GM19372 (cell line): Measurements from ENCODE around the gene MOGAT2.

ENCODE experiments used
- ATAC-seq: cut with Tn5 transposase; IDR thresholded peaks from one replicate; pipeline ENCODE4 v1.9.1; 2021; ENCODE audit warnings: mild to moderate bottlenecking, low read depth, moderate library complexity; ENCODE audit not compliant: unreplicated experiment

The MOGAT2 gene

DNA sequence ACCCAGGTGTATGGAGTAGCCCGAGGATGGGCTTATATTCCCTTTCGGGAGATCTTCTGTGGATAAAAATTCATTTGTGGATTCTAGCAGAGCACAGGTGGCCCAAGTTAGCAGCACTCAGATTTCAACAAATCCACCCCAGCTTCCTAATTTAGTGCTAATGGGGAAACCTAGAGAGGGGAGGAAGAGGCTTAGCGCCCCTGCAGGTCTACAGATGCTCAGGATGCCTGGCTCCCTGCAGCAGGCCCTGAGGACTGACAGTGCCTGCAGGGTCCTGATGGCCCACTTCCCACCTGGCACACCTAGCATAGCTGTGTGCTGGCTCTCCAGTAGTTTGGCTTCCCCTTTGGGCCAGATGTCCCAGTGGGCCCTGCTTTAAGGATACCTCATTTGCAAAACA is 57.4 kb downstream of the MOGAT2 start:
- ATAC-seq, result no peak

- no peak for ATAC-seq
These were observed 58.9 kb downstream of the MOGAT2 start for GRCh38 chr11:75776546-75776945.

DNA sequence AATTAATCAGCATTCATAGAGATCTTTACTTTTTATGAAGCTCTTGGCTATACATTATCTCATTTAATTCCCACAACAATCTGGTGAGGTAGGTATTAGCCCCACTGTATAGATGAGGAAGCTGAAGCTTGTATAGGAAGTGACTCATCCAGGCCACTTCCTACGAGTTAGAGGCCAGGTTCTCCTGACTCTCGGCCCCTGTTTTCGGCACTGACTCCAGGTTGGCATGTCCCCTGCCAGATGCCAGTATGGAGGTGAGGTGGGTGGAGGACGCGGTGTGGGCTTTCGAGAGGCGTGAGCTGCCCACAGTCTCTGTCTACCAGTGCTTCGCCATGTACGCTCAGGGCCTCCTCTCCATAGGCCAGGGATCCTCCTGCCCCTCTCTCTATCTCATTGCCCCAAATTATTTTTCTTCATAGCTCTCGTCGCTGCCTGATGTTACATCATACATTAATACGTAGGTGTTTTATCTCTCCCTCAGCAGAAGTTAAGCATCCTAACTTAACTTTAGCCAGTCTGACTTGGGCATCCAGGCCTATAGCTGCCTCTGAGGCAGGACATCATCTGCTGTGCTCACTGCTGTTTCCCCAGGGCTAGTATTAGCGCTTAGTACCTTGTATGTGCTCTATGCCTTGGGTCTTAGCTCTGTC is 59.9 kb downstream of the MOGAT2 start:
- no peak for ATAC-seq

DNA sequence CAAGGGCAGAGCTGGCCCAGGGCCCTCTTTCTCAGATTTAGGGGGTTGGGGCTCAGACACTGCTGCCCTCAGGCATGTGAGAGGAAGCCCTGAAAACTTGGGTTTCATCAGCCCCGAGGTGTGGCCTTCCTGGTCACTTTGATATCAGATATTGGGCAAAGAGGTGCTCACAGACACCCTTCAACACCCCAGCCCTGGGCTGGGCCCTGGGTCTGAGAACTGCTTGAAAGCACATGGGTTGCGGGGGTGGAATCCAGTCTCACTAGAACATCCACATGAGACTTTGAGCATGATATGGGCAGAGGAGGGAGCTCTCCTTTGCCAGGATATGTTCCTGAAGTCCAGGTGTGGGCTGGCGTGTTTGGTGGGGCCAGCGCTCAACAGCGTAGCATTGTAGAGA is 61.3 kb downstream of the MOGAT2 start:
- no peak for ATAC-seq

DNA sequence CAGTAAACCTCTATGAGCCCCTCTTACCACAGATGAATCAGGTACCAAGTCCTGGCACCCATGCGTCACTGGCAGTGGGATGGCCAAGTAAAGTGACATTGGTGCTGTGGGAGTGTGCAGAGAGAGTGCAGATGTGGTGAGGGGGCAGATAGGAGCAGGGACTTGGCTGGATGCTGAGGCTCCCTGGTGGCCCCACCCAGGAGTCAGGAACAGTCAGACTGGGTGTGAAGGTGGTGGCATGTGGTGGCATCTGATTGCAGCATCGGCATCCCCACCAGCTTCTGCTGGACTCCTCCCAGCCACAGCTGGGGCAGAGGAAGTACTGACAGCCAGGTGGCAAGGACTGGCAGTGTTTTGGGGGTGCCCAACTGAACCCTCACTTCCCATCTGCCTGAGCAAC is 62.3 kb downstream of the MOGAT2 start:
- no peak for ATAC-seq

DNA sequence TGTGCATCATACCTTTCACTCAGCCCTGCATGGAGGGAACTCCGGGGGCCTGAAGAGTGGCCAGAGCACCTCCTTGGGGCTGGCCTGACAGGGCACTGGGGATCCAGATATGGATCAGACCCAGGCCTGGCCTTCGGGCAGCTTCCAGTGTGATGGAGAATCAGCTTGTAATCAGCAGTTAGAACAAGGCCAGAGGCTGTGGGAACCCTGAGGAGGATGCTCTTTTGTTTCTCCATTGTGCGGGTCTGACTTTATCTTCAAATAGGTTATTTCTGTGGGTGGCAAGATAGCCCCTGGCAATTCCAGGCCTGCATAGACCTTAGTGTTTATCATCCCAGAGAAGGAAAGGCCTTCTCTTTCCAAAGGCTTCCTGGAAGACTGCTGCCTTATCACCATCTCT is 63.2 kb downstream of the MOGAT2 start:
- ATAC-seq, result no peak

DNA sequence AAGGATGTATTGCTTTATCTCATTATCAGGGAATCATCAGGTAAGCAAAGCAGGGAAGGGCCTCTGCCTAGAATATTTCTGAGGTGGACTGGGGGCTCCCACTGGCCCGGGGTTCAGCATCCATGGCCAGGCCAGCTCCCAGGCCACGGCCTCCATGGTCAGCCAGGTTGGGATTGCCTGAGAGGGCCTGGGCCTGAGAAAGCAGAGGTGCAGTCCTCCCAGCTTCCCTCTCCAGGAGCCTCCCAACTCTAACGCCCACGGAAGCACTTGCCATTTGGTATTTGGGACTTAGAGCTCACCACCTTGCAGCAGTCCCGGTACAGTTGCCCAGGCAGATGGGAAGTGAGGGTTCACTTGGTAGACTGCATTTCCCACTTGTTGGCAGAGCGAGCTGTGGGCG is 63.7 kb downstream of the MOGAT2 start:
- ATAC-seq, result no peak

GRCh38 chr11:75781831-75782230 is 64.2 kb downstream of the MOGAT2 start:
- ATAC-seq, result no peak
